Colon (tissue), 2 donors: ENCODE data around the gene NAP1L5.

Source experiments
- FAIRE-seq: peaks from 2 replicates; lab custom pipeline; 2012; peaks lifted over from hg19 to GRCh38; lab: Jason Lieb, UNC
- donor health status: control.
- donor health status: control.

NAP1L5 gene

GRCh38 chr4:88722276-88722780, 24.7 kb upstream of the NAP1L5 start:
- FAIRE-seq: no peak

- no peak for FAIRE-seq
Observed at GRCh38 chr4:88720451-88721428, 23.1 kb upstream of the NAP1L5 start.

GRCh38 chr4:88719381-88719780, 21.8 kb upstream of the NAP1L5 start:
- no peak for FAIRE-seq

- FAIRE-seq: no peak
Observed at GRCh38 chr4:88718098-88718497, 20.5 kb upstream of the NAP1L5 start.

GRCh38 chr4:88713782-88714181, 16.2 kb upstream of the NAP1L5 start:
- peak; percentile 51 for FAIRE-seq

GRCh38 chr4:88709989-88710388, 12.4 kb upstream of the NAP1L5 start:
- no peak for FAIRE-seq

GRCh38 chr4:88706574-88706973, 8.9 kb upstream of the NAP1L5 start:
- FAIRE-seq: no peak

GRCh38 chr4:88705805-88706492, 8.3 kb upstream of the NAP1L5 start:
- FAIRE-seq: no peak

- FAIRE-seq: no peak
Observed at GRCh38 chr4:88705223-88705622, 7.6 kb upstream of the NAP1L5 start.

- FAIRE-seq: no peak
Observed at GRCh38 chr4:88702782-88703181, 5.2 kb upstream of the NAP1L5 start.

- FAIRE-seq: no peak
Observed at GRCh38 chr4:88698519-88698918, 890 bp upstream of the NAP1L5 start.

GRCh38 chr4:88697141-88697540, 488 bp downstream of the NAP1L5 start:
- FAIRE-seq: no peak

- no peak for FAIRE-seq
Observed at GRCh38 chr4:88696630-88697029, 999 bp downstream of the NAP1L5 start.

- FAIRE-seq: no peak
Observed at GRCh38 chr4:88693792-88694191, 3.8 kb downstream of the NAP1L5 start.

GRCh38 chr4:88690355-88690754, 7.3 kb downstream of the NAP1L5 start:
- FAIRE-seq: no peak

- FAIRE-seq: no peak
Observed at GRCh38 chr4:88681209-88681608, 16.4 kb downstream of the NAP1L5 start.

GRCh38 chr4:88675543-88675942, 22.1 kb downstream of the NAP1L5 start:
- FAIRE-seq: no peak

- no peak for FAIRE-seq
Observed at GRCh38 chr4:88674979-88675378, 22.6 kb downstream of the NAP1L5 start.

GRCh38 chr4:88674565-88674964, 23.1 kb downstream of the NAP1L5 start:
- FAIRE-seq: no peak

GRCh38 chr4:88673886-88674285, 23.7 kb downstream of the NAP1L5 start:
- no peak for FAIRE-seq

- no peak for FAIRE-seq
Observed at GRCh38 chr4:88672987-88673386, 24.6 kb downstream of the NAP1L5 start.

GRCh38 chr4:88661739-88662138, 35.9 kb downstream of the NAP1L5 start:
- FAIRE-seq: no peak
